Thymus (tissue), 11 donors: ENCODE results near the gene SPATS2. TPM values are rescaled to one million over a fixed set of nuclear protein-coding genes. Genes with fewer than 3 reads are reported as not detected.

Experiments
- DNase-seq, 9 donors: peaks; one replicate each; pipeline ENCODE4 v3.0.0-alpha.2; 2013; ENCODE audit warnings: low spot score in 9 of 9, low read depth in 6 of 9, missing footprints in 1 of 9
- H3K27ac ChIP-seq, 2 donors: one replicate each; pipeline ENCODE4 v1.5.1; 2013; ENCODE audit warnings: control low read depth in 1 of 2, low read depth in 1 of 2, low read length in 1 of 2, mild to moderate bottlenecking in 1 of 2, moderate library complexity in 1 of 2
- H3K27me3 ChIP-seq, 2 donors: one replicate each; pipeline ENCODE4 v1.5.1; 2013; ENCODE audit warnings: low read length in 1 of 2; ENCODE audit not compliant: control insufficient read depth in 2 of 2, insufficient read depth in 1 of 2
- H3K36me3 ChIP-seq, 2 donors: one replicate each; pipeline ENCODE4 v1.5.1; 2013; ENCODE audit warnings: low read length in 1 of 2, mild to moderate bottlenecking in 1 of 2, moderate library complexity in 1 of 2; ENCODE audit not compliant: control insufficient read depth in 2 of 2, insufficient read depth in 2 of 2
- H3K4me1 ChIP-seq, 2 donors: one replicate each; pipeline ENCODE4 v1.5.1; 2013; ENCODE audit warnings: low read length in 2 of 2; ENCODE audit not compliant: control insufficient read depth in 2 of 2, insufficient read depth in 2 of 2
- H3K4me3 ChIP-seq, 2 donors: one replicate each; pipeline ENCODE4 v1.5.1; 2013; ENCODE audit warnings: low read length in 2 of 2, control low read depth in 1 of 2, mild to moderate bottlenecking in 1 of 2
- H3K9me3 ChIP-seq, 2 donors: one replicate each; pipeline ENCODE4 v1.5.1; 2013; ENCODE audit warnings: low read length in 1 of 2, mild to moderate bottlenecking in 1 of 2; ENCODE audit not compliant: control insufficient read depth in 2 of 2, insufficient read depth in 1 of 2
- WGBS: extraction: QIAGEN DNeasy Blood & Tissue Kit; methylation state at CpG from one replicate; pipeline ENCODE4 v1.1.7; 2013; 5-methylcytosine and 5-hydroxymethylcytosine counted together
- polyA plus RNA-seq: library from polyadenylated mRNA; stranded (reverse); fragments of 200-250 nt; gene quantifications from one replicate; pipeline ENCODE4 v1.2.3, GENCODE V29; 2013
- total RNA-seq: library from RNA; stranded (reverse); fragments of 120-200 nt; gene quantifications from one replicate; pipeline ENCODE4 v1.2.4, GENCODE V29; 2013
- donor health status: healthy.

The SPATS2 gene
- total and polyA plus RNA-seq, 2 donors = 14.2 to 15.3 TPM

DNA sequence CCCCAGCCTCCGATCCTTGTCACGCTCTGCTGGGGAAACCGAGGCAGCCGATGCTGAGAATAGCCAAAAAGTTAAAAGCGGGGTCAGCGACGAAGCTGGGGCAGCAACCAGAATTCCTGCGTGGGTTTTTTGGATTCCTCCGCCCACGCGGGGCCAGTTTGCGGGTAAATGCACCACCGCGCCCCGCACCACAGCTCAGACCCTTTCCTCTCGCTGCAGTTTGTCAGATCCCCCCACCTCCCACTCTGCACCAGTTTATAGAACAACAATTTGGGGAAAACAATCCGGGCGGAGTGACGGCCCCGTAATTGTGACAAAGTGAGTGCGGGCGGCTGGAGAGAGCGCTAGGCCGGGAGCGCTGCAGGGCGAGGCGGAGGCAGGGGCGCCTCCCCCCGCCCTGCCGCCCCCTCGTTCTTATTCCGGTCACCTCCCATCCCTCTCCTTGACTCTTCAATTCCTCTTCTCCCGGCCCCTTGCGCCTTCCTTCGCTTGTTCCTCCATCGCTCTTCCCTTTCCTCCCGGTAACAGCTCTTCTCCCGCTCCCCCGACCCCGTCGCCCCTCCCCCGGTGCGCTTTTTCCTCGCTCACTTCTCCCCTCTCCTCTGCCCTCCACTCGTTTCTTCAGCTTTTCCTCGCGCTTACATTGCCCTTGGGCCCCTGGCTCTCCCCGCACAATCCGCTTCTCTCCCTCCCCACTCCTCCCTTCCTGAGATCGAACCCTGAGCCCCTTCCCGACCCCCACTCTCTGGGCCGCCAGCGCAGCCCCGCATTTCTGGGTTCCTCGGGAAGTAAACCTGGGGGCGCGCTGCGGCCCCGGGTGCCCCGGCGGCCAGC, 21.2 kb upstream of the SPATS2 start:
- Histone ChIP-seq H3K4me3 (peak overlapping the region in 1 of 2 donors; percentile 31), H3K27ac (no peak overlapping the region), H3K36me3 (no peaks in the 10 kb centered on the region), H3K27me3 (peaks cover 80 to 95% of the 10 kb centered on the region in 2 donors), H3K9me3 (peaks cover 1 to 9% of the 10 kb centered on the region in 2 donors), H3K4me1 (peaks cover 16 to 50% of the 10 kb centered on the region in 2 donors)
- no peak for DNase-seq
- WGBS = 4% methylated on average over 61 of the region's 61 CpGs

DNA sequence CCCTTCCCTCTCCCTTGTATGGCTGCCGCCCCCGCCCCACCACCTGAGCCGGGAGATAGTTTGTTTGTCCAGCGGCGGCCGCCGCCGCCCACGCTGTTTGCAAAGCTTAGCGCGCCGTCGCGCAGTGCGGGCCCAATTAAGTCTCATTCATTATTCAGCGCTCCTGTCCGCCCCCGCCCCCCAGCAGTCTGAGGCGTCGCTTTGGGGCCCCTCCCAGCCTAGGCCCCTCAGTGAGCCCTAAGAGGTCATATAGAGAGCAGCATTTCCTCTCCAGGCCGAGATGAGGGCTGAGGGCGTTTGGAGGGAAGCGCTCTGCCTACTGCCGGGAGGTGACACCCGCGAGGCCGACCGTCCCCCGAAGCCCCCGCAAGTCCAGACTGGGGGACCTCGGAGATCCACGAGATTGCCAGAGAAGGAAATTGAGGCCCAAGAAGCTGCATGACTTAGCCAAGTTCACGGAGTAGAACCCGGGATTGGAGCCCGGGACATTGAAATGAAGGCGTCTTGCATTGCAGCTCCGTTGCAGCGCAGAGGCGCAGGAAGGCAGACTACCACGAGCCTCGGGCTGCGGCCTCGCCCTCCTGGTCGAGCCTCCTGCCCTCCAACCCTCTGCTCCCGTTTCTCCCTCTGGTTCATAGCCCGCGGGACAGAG, 20.5 kb upstream of the SPATS2 start, which contains the start of gene DNAJC22:
DNAJC22 (plus strand) TSS at position 230 of the 652 bp plus-strand sequence. CDS start 1,985 bp downstream, outside the sequence.
- Histone ChIP-seq H3K4me3 (peak within 1 kb of the TSS in 1 of 2 donors; percentile 31), H3K9me3 (peaks cover 1 to 6% of the 10 kb centered on the region in 2 donors), H3K36me3 (no peaks in the 10 kb centered on the region), H3K27me3 (peaks cover 77 to 94% of the 10 kb centered on the region in 2 donors), H3K4me1 (peaks cover 16 to 50% of the 10 kb centered on the region in 2 donors), H3K27ac (no peak within 1 kb of the TSS)
- 3% methylated on average over 47 of the region's 47 CpGs for WGBS
- DNase-seq = peak in 1 of 9 donors; percentile 51

DNA sequence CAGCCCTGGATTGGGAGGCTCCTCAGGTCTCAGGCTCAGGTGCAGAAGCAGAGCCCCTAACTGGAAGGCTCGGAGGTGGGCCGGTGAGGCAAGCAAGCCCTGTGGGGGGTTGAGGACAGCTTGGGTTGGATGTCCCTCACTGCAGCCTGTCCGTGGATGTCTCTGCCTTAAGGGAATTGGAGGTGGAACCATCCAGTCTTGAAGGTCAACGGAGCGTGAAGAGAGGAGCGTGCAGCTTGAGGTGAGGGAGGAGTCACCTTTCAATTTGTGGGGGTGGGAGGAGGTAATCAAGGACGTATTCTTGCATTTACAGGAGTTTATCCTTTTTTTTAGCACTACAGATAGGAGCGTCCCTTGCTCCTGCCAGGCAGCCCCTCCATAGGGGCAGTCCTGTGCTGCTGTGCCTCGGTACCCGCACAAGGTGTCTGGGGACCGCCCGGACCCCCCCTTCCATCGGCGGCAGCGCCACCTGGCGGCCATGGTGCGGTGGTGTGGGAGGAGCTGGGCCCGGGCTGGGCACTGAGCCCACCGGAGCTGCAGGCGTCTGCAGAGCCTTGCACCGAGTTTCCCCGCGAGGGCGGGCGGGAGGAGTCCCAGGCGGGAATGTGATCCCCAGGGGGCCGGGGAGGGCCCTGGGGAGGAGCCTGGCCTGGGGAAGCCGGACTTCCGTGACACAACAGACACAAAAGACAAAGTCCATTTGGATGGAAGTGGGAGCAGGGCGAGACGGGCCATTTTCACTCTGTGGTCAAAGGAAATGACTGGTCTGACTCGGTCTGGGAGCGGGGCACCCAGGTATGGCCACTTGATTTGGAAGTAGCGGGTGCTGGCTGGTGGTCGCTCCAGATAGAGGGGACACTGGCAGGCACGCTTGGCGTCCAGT, 19.7 kb upstream of the SPATS2 start:
- WGBS = 17% methylated on average over 37 of the region's 37 CpGs
- peaks cover 70 to 92% of the 10 kb centered on the region in 2 donors for H3K27me3 ChIP-seq
- DNase-seq = peak in 4 of 9 donors; percentile 42 to 75 (median 65)
- peak overlapping the region in 1 of 2 donors; percentile 24 for H3K4me3 ChIP-seq
- H3K4me1 ChIP-seq = peaks cover 13 to 46% of the 10 kb centered on the region in 2 donors
- no peak overlapping the region for H3K27ac ChIP-seq
- H3K9me3 ChIP-seq = peaks cover 0 to 1% of the 10 kb centered on the region in 2 donors
- no peaks in the 10 kb centered on the region for H3K36me3 ChIP-seq

DNA sequence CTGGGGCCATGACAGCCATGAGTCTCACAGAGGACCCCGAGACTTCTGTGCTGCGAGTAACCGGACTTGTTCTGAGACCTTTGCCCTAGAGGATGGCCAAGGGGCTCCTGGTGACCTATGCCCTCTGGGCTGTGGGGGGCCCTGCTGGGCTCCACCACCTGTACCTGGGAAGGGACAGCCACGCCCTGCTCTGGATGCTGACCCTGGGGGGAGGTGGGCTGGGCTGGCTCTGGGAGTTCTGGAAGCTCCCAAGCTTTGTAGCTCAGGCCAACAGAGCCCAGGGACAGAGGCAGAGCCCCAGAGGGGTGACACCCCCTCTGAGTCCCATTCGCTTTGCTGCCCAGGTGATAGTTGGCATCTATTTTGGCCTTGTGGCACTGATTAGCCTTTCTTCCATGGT, 18.5 kb upstream of the SPATS2 start:
- DNase-seq = no peak
- 97% methylated on average over 5 of the region's 5 CpGs for WGBS
- peaks cover 13 to 34% of the 10 kb centered on the region in 2 donors for H3K4me1 ChIP-seq
- no peak overlapping the region for H3K27ac ChIP-seq
- H3K27me3 ChIP-seq = peaks cover 59 to 90% of the 10 kb centered on the region in 2 donors
- H3K36me3 ChIP-seq = no peaks in the 10 kb centered on the region
- peaks cover 0 to 1% of the 10 kb centered on the region in 2 donors for H3K9me3 ChIP-seq
- no peak overlapping the region for H3K4me3 ChIP-seq

DNA sequence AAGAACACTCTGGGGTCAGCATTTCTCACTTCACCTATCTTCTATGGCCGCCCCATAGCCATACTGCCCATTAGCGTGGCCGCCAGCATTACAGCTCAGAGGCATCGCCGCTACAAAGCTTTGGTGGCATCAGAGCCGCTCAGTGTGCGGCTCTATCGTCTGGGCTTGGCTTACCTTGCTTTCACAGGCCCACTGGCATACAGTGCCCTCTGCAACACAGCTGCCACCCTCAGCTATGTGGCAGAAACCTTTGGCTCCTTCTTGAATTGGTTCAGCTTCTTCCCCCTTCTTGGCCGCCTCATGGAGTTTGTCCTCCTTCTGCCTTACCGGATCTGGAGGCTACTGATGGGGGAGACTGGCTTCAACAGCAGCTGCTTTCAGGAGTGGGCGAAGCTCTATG, 18.0 kb upstream of the SPATS2 start:
- DNase-seq = no peak
- Histone ChIP-seq H3K36me3 (no peaks in the 10 kb centered on the region), H3K4me1 (peaks cover 13 to 31% of the 10 kb centered on the region in 2 donors), H3K4me3 (no peak overlapping the region), H3K9me3 (peaks cover 0 to 1% of the 10 kb centered on the region in 2 donors), H3K27me3 (peaks cover 54 to 89% of the 10 kb centered on the region in 2 donors), H3K27ac (no peak overlapping the region)
- 97% methylated on average over 11 of the region's 11 CpGs for WGBS

DNA sequence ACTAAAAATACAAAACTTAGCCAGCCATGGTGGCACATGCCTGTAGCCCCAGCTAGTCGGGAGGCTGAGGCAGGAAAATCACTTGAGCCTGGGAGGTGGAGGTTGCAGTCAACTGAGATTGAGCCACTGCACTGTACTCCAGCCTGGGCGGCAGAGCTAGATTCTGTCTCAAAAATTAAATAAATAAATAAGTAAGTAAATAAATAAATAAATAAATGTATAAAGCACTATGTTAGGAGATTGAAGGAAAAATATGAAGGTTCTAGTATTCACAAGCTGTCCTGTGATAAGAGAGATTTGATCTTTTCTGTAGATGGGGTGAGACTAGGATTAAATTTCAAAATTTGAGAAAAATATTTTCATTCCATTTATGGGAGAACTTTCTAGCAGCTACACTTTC, 14.9 kb upstream of the SPATS2 start:
- Histone ChIP-seq H3K4me3 (no peak overlapping the region), H3K4me1 (peaks cover 2 to 7% of the 10 kb centered on the region in 2 donors), H3K9me3 (no peaks in the 10 kb centered on the region), H3K27me3 (peaks cover 27 to 73% of the 10 kb centered on the region in 2 donors), H3K36me3 (no peaks in the 10 kb centered on the region), H3K27ac (no peak overlapping the region)
- WGBS = 95% methylated on average over 2 of the region's 2 CpGs
- no peak for DNase-seq

DNA sequence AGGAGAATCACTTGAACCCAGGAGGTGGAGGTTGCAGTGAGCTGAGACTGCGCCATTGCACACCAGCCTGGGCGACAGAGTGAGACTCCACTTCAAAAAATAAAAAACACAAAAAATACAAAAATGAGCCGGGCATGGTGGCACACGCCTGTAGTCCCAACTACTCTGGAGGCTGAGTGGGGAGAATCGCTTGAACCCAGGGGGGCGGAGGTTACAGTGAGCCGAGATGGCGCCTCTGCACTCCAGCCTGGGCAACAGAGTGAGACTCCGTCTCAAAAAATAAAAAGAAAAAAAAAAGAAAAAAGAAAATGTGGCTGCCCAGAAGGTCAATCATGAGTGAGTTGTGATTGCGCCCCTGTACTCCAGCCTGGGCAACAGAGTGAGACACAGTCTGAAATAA, 11.3 kb upstream of the SPATS2 start:
- no peak for DNase-seq
- H3K27me3 ChIP-seq = peaks cover 5 to 43% of the 10 kb centered on the region in 2 donors

DNA sequence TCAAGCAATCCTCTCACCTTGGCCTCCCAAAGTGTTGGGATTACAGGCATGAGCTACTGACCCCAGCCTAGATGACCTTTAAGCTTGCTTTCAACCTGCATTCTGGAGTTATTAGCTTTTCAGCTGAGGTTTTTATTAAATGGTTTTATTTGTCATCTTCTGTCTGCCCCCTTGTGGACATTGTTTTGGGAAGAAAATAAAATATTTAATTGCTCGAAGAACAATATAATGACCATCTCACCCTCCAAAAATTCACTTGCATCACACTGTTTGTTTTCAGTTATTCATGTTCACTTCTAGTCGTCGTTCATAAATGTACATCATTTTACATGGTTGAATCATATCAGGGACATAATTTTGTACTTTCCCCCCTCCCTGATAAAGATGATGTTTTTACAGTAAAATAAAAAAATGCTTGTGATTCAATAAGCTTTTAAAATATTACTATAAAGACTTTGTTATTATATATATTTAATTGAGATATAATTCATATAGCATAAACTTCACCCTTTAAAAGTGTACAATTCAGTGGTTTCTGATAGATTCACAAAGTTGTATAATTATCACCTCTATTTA, 10.1 kb upstream of the SPATS2 start:
- no peaks in the 10 kb centered on the region for H3K9me3 ChIP-seq
- H3K27ac ChIP-seq = no peak overlapping the region
- peaks cover 0 to 6% of the 10 kb centered on the region in 2 donors for H3K4me1 ChIP-seq
- WGBS = 20% methylated on average over 3 of the region's 3 CpGs
- peak in 1 of 9 donors; percentile 27 for DNase-seq
- no peak overlapping the region for H3K4me3 ChIP-seq
- no peaks in the 10 kb centered on the region for H3K36me3 ChIP-seq
- H3K27me3 ChIP-seq = peaks cover 2 to 32% of the 10 kb centered on the region in 2 donors

More for the DNA sequence above, 11.3 kb upstream of the SPATS2 start:
- Histone ChIP-seq H3K9me3 (no peaks in the 10 kb centered on the region), H3K36me3 (no peaks in the 10 kb centered on the region), H3K27ac (no peak overlapping the region), H3K4me3 (no peak overlapping the region), H3K4me1 (peaks cover 0 to 6% of the 10 kb centered on the region in 2 donors)
- 97% methylated on average over 10 of the region's 10 CpGs for WGBS
